Dendritic cell treated with granulocyte-macrophage colony-stimulating factor and Interleukin-4, amounts not matched to agents 40 ng/mL and 50 ng/mL, for 4 days (primary cell): ENCODE data around the gene CFAP161.

Experiments
- H3K27ac Mint-ChIP-seq: one replicate; pipeline ENCODE4 v1.8.0; 2022; ENCODE audit warnings: mild to moderate bottlenecking, mixed read lengths
- H3K27me3 Mint-ChIP-seq: one replicate; pipeline ENCODE4 v1.8.0; 2022; ENCODE audit warnings: mild to moderate bottlenecking, mixed read lengths
- H3K36me3 Mint-ChIP-seq: one replicate; pipeline ENCODE4 v1.8.0; 2022; ENCODE audit warnings: low read depth, mixed read lengths
- H3K4me1 Mint-ChIP-seq: one replicate; pipeline ENCODE4 v1.8.0; 2022; ENCODE audit warnings: low read depth, mixed read lengths
- H3K4me3 Mint-ChIP-seq: one replicate; pipeline ENCODE4 v1.8.0; 2022; ENCODE audit warnings: mild to moderate bottlenecking, moderate library complexity, mixed read lengths
- H3K9me3 Mint-ChIP-seq: one replicate; pipeline ENCODE4 v1.8.0; 2022; ENCODE audit warnings: mixed read lengths
- intact Hi-C: fragments of 100-400 bp; cut with micrococcal nuclease; formaldehyde crosslinking; loops from one replicate; pipeline ENCODE4 v1.15.0; 2022

CFAP161 gene

GRCh38 chr15:81097890-81098280 lies 36.2 kb upstream of the CFAP161 start:
- intact Hi-C loops, result no loop called here
- H3K4me3 Mint-ChIP-seq, result no peak overlapping the region
- no peaks in the 10 kb centered on the region for H3K36me3 Mint-ChIP-seq
- peak overlapping the region; percentile 8 for H3K27ac Mint-ChIP-seq
- H3K9me3 Mint-ChIP-seq, result no peaks in the 10 kb centered on the region
- peaks cover 27% of the 10 kb centered on the region for H3K4me1 Mint-ChIP-seq
- H3K27me3 Mint-ChIP-seq, result peaks cover 65% of the 10 kb centered on the region

- H3K27ac Mint-ChIP-seq, result peak overlapping the region; percentile 8
- H3K27me3 Mint-ChIP-seq, result peaks cover 63% of the 10 kb centered on the region
- no peaks in the 10 kb centered on the region for H3K9me3 Mint-ChIP-seq
- H3K4me3 Mint-ChIP-seq, result no peak overlapping the region
- H3K36me3 Mint-ChIP-seq, result no peaks in the 10 kb centered on the region
- H3K4me1 Mint-ChIP-seq, result peaks cover 26% of the 10 kb centered on the region
- intact Hi-C loops, result no loop called here
Observed at GRCh38 chr15:81098349-81098748, 35.7 kb upstream of the CFAP161 start.

GRCh38 chr15:81098861-81099651 lies 35.0 kb upstream of the CFAP161 start:
- Mint-ChIP-seq H3K27me3 (peaks cover 64% of the 10 kb centered on the region), H3K27ac (peak overlapping the region; percentile 78), H3K36me3 (no peaks in the 10 kb centered on the region), H3K9me3 (no peaks in the 10 kb centered on the region), H3K4me3 (peak overlapping the region; percentile 61), H3K4me1 (peaks cover 26% of the 10 kb centered on the region)
- intact Hi-C loops, result loop anchor here (1.0 kb wide), 1 partner anchor 99 kb away; the partner anchor contains the start of gene TLNRD1

GRCh38 chr15:81101894-81102815 lies 31.9 kb upstream of the CFAP161 start:
- Mint-ChIP-seq H3K36me3 (no peaks in the 10 kb centered on the region), H3K9me3 (no peaks in the 10 kb centered on the region), H3K4me3 (no peak overlapping the region), H3K27me3 (peaks cover 47% of the 10 kb centered on the region), H3K4me1 (peaks cover 28% of the 10 kb centered on the region), H3K27ac (no peak overlapping the region)
- intact Hi-C loops, result no loop called here

- Mint-ChIP-seq H3K27ac (no peak overlapping the region), H3K9me3 (no peaks in the 10 kb centered on the region), H3K27me3 (peaks cover 35% of the 10 kb centered on the region), H3K4me1 (peaks cover 22% of the 10 kb centered on the region), H3K4me3 (no peak overlapping the region), H3K36me3 (no peaks in the 10 kb centered on the region)
- intact Hi-C loops, result no loop called here
Observed at GRCh38 chr15:81103857-81104256, 30.2 kb upstream of the CFAP161 start.

GRCh38 chr15:81105545-81105944 lies 28.5 kb upstream of the CFAP161 start:
- H3K9me3 Mint-ChIP-seq, result no peaks in the 10 kb centered on the region

GRCh38 chr15:81106560-81106959 lies 27.5 kb upstream of the CFAP161 start:
- Mint-ChIP-seq H3K4me1 (peaks cover 19% of the 10 kb centered on the region), H3K9me3 (no peaks in the 10 kb centered on the region), H3K4me3 (no peak overlapping the region), H3K36me3 (no peaks in the 10 kb centered on the region), H3K27ac (no peak overlapping the region), H3K27me3 (peaks cover 42% of the 10 kb centered on the region)
- intact Hi-C loops, result loop anchor here (1.0 to 5.0 kb wide), 3 partner anchors 48 to 160 kb away; no protein-coding TSS in a partner anchor

More at GRCh38 chr15:81105545-81105944, 28.5 kb upstream of the CFAP161 start:
- Mint-ChIP-seq H3K27me3 (peaks cover 43% of the 10 kb centered on the region), H3K27ac (no peak overlapping the region), H3K4me3 (no peak overlapping the region), H3K4me1 (peaks cover 15% of the 10 kb centered on the region), H3K36me3 (no peaks in the 10 kb centered on the region)
- intact Hi-C loops, result loop anchor here (5.0 kb wide), 1 partner anchor 128 kb away; no protein-coding TSS in a partner anchor

- Mint-ChIP-seq H3K9me3 (no peaks in the 10 kb centered on the region), H3K4me1 (peaks cover 21% of the 10 kb centered on the region), H3K27me3 (peaks cover 32% of the 10 kb centered on the region), H3K27ac (no peak overlapping the region), H3K36me3 (no peaks in the 10 kb centered on the region), H3K4me3 (no peak overlapping the region)
- intact Hi-C loops, result loop anchor here (2.0 to 5.0 kb wide), 2 partner anchors 47 to 131 kb away; no protein-coding TSS in a partner anchor
Observed at GRCh38 chr15:81107889-81108288, 26.2 kb upstream of the CFAP161 start.

- Mint-ChIP-seq H3K27ac (no peak overlapping the region), H3K36me3 (no peaks in the 10 kb centered on the region), H3K9me3 (no peaks in the 10 kb centered on the region), H3K4me3 (no peak overlapping the region), H3K27me3 (peaks cover 28% of the 10 kb centered on the region), H3K4me1 (peaks cover 21% of the 10 kb centered on the region)
- intact Hi-C loops, result loop anchor here (5.0 kb wide), 1 partner anchor 131 kb away; no protein-coding TSS in a partner anchor
Observed at GRCh38 chr15:81108427-81108826, 25.6 kb upstream of the CFAP161 start.

GRCh38 chr15:81111018-81111417 lies 23.1 kb upstream of the CFAP161 start:
- Mint-ChIP-seq H3K27ac (no peak overlapping the region), H3K9me3 (no peaks in the 10 kb centered on the region), H3K4me1 (peaks cover 19% of the 10 kb centered on the region), H3K36me3 (no peaks in the 10 kb centered on the region), H3K4me3 (no peak overlapping the region), H3K27me3 (peaks cover 19% of the 10 kb centered on the region)
- intact Hi-C loops, result no loop called here

- intact Hi-C loops, result no loop called here
- H3K36me3 Mint-ChIP-seq, result no peaks in the 10 kb centered on the region
- peak overlapping the region; percentile 3 for H3K27ac Mint-ChIP-seq
- H3K4me1 Mint-ChIP-seq, result peaks cover 19% of the 10 kb centered on the region
- peaks cover 25% of the 10 kb centered on the region for H3K27me3 Mint-ChIP-seq
- H3K4me3 Mint-ChIP-seq, result no peak overlapping the region
- H3K9me3 Mint-ChIP-seq, result no peaks in the 10 kb centered on the region
Observed at GRCh38 chr15:81111510-81112470, 22.3 kb upstream of the CFAP161 start.

GRCh38 chr15:81113204-81113657 lies 20.8 kb upstream of the CFAP161 start:
- Mint-ChIP-seq H3K36me3 (no peaks in the 10 kb centered on the region), H3K4me3 (no peak overlapping the region), H3K27me3 (peaks cover 33% of the 10 kb centered on the region), H3K9me3 (no peaks in the 10 kb centered on the region), H3K27ac (no peak overlapping the region), H3K4me1 (peaks cover 17% of the 10 kb centered on the region)
- intact Hi-C loops, result no loop called here

GRCh38 chr15:81113861-81114291 lies 20.2 kb upstream of the CFAP161 start:
- Mint-ChIP-seq H3K9me3 (no peaks in the 10 kb centered on the region), H3K4me1 (peaks cover 16% of the 10 kb centered on the region), H3K27ac (no peak overlapping the region), H3K27me3 (peaks cover 38% of the 10 kb centered on the region), H3K36me3 (no peaks in the 10 kb centered on the region), H3K4me3 (no peak overlapping the region)
- intact Hi-C loops, result no loop called here
